A549 (cell line): ENCODE data around the gene TNIK. TPM values are rescaled to one million over a fixed set of nuclear protein-coding genes. Genes with fewer than 3 reads are reported as not detected.
"Not testable (repeated sequence)": the region's sequence is repeated elsewhere in the genome, so short reads cannot be mapped to it uniquely, and the experiment has no call there.

Experiments
- ATAC-seq, 2 experiments: fragments of 200-7000 bp in 1 of 2; fragments of >200 bp in 1 of 2; cut with Nextera tagmentation in 1 of 2; cut with Tn5 transposase in 1 of 2; 3 replicates each; pipeline versions ENCODE4 v1.8.0 to v1.9.1; 2018 to 2020; ENCODE audit warnings: mild to moderate bottlenecking in 1 of 2, moderate library complexity in 1 of 2
- CTCF ChIA-PET: fragments of 300-600 bp; sonication (Branson Sonifier 250); formaldehyde crosslinking; extraction: SDS; loops from one replicate; lab custom pipeline; 2021; ENCODE audit warnings: antibody characterized with exemption, inconsistent platforms; lab: Yijun Ruan, JAX
- POLR2A ChIA-PET: fragments of 350-600 bp; formaldehyde crosslinking; extraction: SDS; loops from one replicate; lab custom pipeline; 2021; ENCODE audit warnings: antibody characterized with exemption, inconsistent platforms; lab: Yijun Ruan, JAX
- DNase-seq, 2 experiments: peaks; one replicate each; pipeline versions ENCODE4 v3.0.0 to v3.0.0-alpha.2; 2011 to 2016; ENCODE audit warnings: low read depth in 1 of 2, low spot score in 1 of 2
- FAIRE-seq: peaks from 2 replicates; lab custom pipeline; 2011; peaks lifted over from hg19 to GRCh38; lab: Jason Lieb, UNC
- H3K27ac ChIP-seq, 2 experiments: fragments of >200 bp; sonication (Bioruptor Twin); formaldehyde crosslinking; 3 replicates each; pipeline ENCODE4 v1.5.1; 2016 to 2017
- H3K4me1 ChIP-seq: fragments of >200 bp; sonication (Bioruptor Twin); formaldehyde crosslinking; 3 replicates; pipeline ENCODE4 v1.6.1; 2016
- H3K4me2 ChIP-seq: fragments of >200 bp; sonication (Bioruptor Twin); formaldehyde crosslinking; 3 replicates; pipeline ENCODE4 v1.6.1; 2016
- H3K4me3 ChIP-seq: fragments of >200 bp; sonication (Bioruptor Twin); formaldehyde crosslinking; 3 replicates; pipeline ENCODE4 v1.5.1; 2016
- H3K9me3 ChIP-seq: fragments of >200 bp; sonication (Bioruptor Twin); formaldehyde crosslinking; 3 replicates; pipeline ENCODE4 v1.6.1; 2016
- CBX2 ChIP-seq: fragments of 200-600 bp; sonication (generic); IDR thresholded peaks from 2 replicates; pipeline ENCODE4 v1.6.1; 2016; ENCODE audit warnings: low read depth, mild to moderate bottlenecking, borderline replicate concordance
- CBX8 ChIP-seq: fragments of 200-600 bp; sonication (generic); IDR thresholded peaks from 2 replicates; pipeline ENCODE4 v1.6.1; 2016
- ESRRA ChIP-seq: fragments of 150-350 bp; IDR thresholded peaks from 2 replicates; pipeline ENCODE4 v1.6.1; 2014; ENCODE audit warnings: mild to moderate bottlenecking, low read length, borderline replicate concordance
- FOSL2 ChIP-seq, 2 experiments: fragments of 450-650 bp in 1 of 2; fragments of >200 bp in 1 of 2; sonication (Bioruptor Twin) in 1 of 2; formaldehyde crosslinking; IDR thresholded peaks; 2 replicates each; pipeline versions ENCODE4 v1.5.0 to v1.6.1; 2016 to 2020; ENCODE audit warnings: mild to moderate bottlenecking in 1 of 2, moderate library complexity in 1 of 2
- GATA3 ChIP-seq: IDR thresholded peaks from 2 replicates; pipeline ENCODE4 v1.6.1; 2012; ENCODE audit warnings: borderline replicate concordance
- HOXB13 ChIP-seq: fragments of 250-450 bp; sonication (Bioruptor Pico); IDR thresholded peaks from 2 replicates; pipeline ENCODE4 v1.5.0; 2020; ENCODE audit warnings: low read depth, mild to moderate bottlenecking, moderate library complexity
- HOXB5 ChIP-seq: fragments of 250-450 bp; sonication (Bioruptor Pico); IDR thresholded peaks from 2 replicates; pipeline ENCODE4 v1.5.0; 2020; ENCODE audit warnings: mild to moderate bottlenecking, moderate library complexity
- KDM5A ChIP-seq: fragments of 200-600 bp; sonication (generic); IDR thresholded peaks from 2 replicates; pipeline ENCODE4 v1.6.1; 2016; ENCODE audit warnings: antibody characterized with exemption, mild to moderate bottlenecking
- MAFK ChIP-seq: fragments of 450-650 bp; IDR thresholded peaks from 2 replicates; pipeline ENCODE4 v1.6.1; 2014; ENCODE audit not compliant: partially characterized antibody
- MYC ChIP-seq: IDR thresholded peaks from 2 replicates; pipeline ENCODE4 v1.6.1; 2012; ENCODE audit warnings: mild to moderate bottlenecking, inconsistent platforms, low read length, improper control_type of control experiment, borderline replicate concordance
- NPAS2 ChIP-seq: fragments of 250-450 bp; sonication (Bioruptor Pico); IDR thresholded peaks from 2 replicates; pipeline ENCODE4 v1.8.0; 2022; ENCODE audit warnings: mild to moderate bottlenecking, moderate library complexity, borderline replicate concordance
- PHF8 ChIP-seq: fragments of 200-600 bp; sonication (generic); IDR thresholded peaks from 2 replicates; pipeline ENCODE4 v1.6.1; 2016; ENCODE audit warnings: low read depth, mild to moderate bottlenecking, antibody characterized with exemption, moderate library complexity, borderline replicate concordance
- RCOR1 ChIP-seq: fragments of 150-350 bp; IDR thresholded peaks from 2 replicates; pipeline ENCODE4 v1.6.1; 2014; ENCODE audit warnings: antibody characterized with exemption, low read length, low read depth
- SMC3 ChIP-seq: fragments of >200 bp; sonication (Bioruptor Twin); formaldehyde crosslinking; IDR thresholded peaks from 3 replicates; pipeline ENCODE4 v1.6.1; 2018; ENCODE audit warnings: inconsistent platforms
- SREBF2 ChIP-seq: fragments of 450-650 bp; IDR thresholded peaks from 2 replicates; pipeline ENCODE4 v1.6.1; 2014; ENCODE audit warnings: mild to moderate bottlenecking, moderate library complexity
- TFCP2L1 ChIP-seq: fragments of 250-450 bp; sonication (Bioruptor Pico); IDR thresholded peaks from 2 replicates; pipeline ENCODE4 v1.5.0; 2021; ENCODE audit warnings: mild to moderate bottlenecking
- TP53 ChIP-seq: fragments of 250-450 bp; sonication (Bioruptor Pico); IDR thresholded peaks from 2 replicates; pipeline ENCODE4 v1.5.0; 2021; ENCODE audit warnings: mild to moderate bottlenecking, moderate library complexity
- ZC3H11A ChIP-seq: fragments of 450-650 bp; IDR thresholded peaks from 2 replicates; pipeline ENCODE4 v1.6.1; 2014; ENCODE audit warnings: antibody characterized with exemption, mild to moderate bottlenecking
- WGBS: methylation state at CpG from one replicate; pipeline ENCODE4 v1.1.6; 2017; ENCODE audit errors: missing lambda C conversion rate; 5-methylcytosine and 5-hydroxymethylcytosine counted together
- polyA plus RNA-seq, 4 experiments: library from polyadenylated mRNA; depleted of rRNA in 3 of 4; stranded (reverse); fragments of >200 nt; fragmentation: RNase III in 1 of 4; extraction: RNeasy Plus Mini Kit Qiagen cat#74134 plus additional on column Dnase treatment in 1 of 4; gene quantifications; 2 replicates in 3 of 4; 3 replicates in 1 of 4; pipeline ENCODE4 v1.2.3, GENCODE V29; 2011 to 2017
- TF ChIP-seq, protein P1 (sequence below): fragments of >200 bp; sonication (Bioruptor Twin); formaldehyde crosslinking; IDR thresholded peaks from 3 replicates; pipeline ENCODE4 v1.6.1; 2016
- TF ChIP-seq, protein P2 (sequence below): fragments of 250-450 bp; sonication (Bioruptor Pico); IDR thresholded peaks from 2 replicates; pipeline ENCODE4 v1.5.0; 2020; ENCODE audit warnings: low read depth, mild to moderate bottlenecking, moderate library complexity
- TF ChIP-seq, protein P3 (sequence below): fragments of >200 bp; sonication (Bioruptor Twin); formaldehyde crosslinking; IDR thresholded peaks from 3 replicates; pipeline ENCODE4 v1.5.1; 2016

TNIK gene
- polyA plus RNA-seq, 2 of the 4 experiments (the other 2 are of a cell fraction) = 1.6 to 1.8 TPM

DNA sequence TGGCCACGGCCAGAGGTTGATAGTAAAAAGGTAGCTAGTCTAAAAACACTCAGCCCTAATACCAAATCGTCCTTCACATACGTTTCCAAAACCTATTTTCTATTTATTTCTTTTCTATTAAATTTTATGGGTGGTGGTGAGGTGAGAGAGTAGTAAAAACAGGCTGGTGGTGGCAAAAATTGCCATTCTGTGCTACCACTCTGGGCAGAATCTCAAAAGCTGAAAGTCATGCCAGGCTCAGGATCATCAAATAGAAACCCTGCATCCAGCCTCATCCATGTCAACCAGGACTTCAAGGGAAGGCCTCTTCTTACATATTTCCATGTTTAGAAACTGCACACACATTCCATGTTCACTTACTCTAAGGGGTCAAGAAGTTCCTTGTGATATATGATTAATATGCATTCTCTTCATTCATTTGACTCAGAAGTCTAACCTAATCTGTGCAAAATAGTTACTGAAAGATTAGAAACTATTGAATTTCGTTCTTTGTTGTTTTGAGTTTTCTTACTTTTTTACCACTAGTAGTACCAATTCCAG lies 153.1 kb downstream of the TNIK start:
- CTCF ChIA-PET = no interaction called here
- peaks cover 8% of the 10 kb centered on the region; the same call in 1 of the 3 replicates for H3K4me1 ChIP-seq
- DNase-seq (no peak), ATAC-seq (no peak), FAIRE-seq (no peak)
- no peak overlapping the region for H3K4me2 ChIP-seq
- H3K27ac ChIP-seq = no peak overlapping the region
- 83% methylated on average over 4 of the region's 4 CpGs for WGBS
- no peak overlapping the region for H3K4me3 ChIP-seq
- no peaks in the 10 kb centered on the region for H3K9me3 ChIP-seq
- POLR2A ChIA-PET = no interaction called here
- TF ChIP-seq MYC = no peak
- TF ChIP-seq, protein P1, sequence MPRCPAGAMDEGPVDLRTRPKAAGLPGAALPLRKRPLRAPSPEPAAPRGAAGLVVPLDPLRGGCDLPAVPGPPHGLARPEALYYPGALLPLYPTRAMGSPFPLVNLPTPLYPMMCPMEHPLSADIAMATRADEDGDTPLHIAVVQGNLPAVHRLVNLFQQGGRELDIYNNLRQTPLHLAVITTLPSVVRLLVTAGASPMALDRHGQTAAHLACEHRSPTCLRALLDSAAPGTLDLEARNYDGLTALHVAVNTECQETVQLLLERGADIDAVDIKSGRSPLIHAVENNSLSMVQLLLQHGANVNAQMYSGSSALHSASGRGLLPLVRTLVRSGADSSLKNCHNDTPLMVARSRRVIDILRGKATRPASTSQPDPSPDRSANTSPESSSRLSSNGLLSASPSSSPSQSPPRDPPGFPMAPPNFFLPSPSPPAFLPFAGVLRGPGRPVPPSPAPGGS = no peak
- TF ChIP-seq ESRRA = no peak
- no peak for TF ChIP-seq HOXB5 (CRISPR knock-in tag)
- no peak for TF ChIP-seq TFCP2L1 (CRISPR knock-in tag)
- TF ChIP-seq, protein P2, sequence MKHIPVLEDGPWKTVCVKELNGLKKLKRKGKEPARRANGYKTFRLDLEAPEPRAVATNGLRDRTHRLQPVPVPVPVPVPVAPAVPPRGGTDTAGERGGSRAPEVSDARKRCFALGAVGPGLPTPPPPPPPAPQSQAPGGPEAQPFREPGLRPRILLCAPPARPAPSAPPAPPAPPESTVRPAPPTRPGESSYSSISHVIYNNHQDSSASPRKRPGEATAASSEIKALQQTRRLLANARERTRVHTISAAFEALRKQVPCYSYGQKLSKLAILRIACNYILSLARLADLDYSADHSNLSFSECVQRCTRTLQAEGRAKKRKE (CRISPR knock-in tag) = no peak
- no peak for TF ChIP-seq SREBF2
- TF ChIP-seq TP53 = no peak
- no peak for TF ChIP-seq NPAS2 (CRISPR knock-in tag)

DNA sequence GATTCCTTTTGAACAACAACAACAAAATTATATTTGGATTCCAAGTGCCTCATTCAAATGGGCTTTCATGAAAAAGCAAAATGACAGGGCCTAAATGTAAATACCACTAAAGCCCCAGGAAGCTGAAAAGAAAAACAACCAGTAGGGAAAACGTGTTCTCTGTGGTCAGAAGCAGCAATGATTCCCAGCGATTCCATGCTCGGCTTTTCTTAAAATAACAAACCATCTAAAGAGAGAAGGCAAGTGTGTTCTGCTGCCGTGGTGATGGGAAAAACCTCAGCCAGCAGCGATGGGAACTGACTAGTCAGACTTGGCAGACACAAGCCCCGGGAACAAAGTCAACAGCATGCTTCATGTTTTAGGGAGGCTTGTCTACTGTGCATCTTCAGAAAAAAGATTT lies 153.6 kb downstream of the TNIK start:
- POLR2A ChIA-PET = no interaction called here
- DNase-seq (peak in 1 of 2 experiments; percentile 10), FAIRE-seq (no peak), ATAC-seq (no peak)
- CTCF ChIA-PET = no interaction called here
- no peak overlapping the region for H3K27ac ChIP-seq
- TF ChIP-seq ESRRA (no peak), FOSL2 (IDR thresholded peaks at IDR 0.05) (no peak), FOSL2 (CRISPR knock-in tag; IDR thresholded peaks at IDR 0.05) (no peak), TP53 (no peak), MAFK (no peak), RCOR1 (no peak), ZC3H11A (no peak), HOXB13 (no peak), MYC (no peak), SMC3 (no peak), PHF8 (no peak), CBX2 (no peak), KDM5A (no peak), CBX8 (no peak), GATA3 (no peak), NPAS2 (CRISPR knock-in tag) (no peak)
- TF ChIP-seq, protein P3, sequence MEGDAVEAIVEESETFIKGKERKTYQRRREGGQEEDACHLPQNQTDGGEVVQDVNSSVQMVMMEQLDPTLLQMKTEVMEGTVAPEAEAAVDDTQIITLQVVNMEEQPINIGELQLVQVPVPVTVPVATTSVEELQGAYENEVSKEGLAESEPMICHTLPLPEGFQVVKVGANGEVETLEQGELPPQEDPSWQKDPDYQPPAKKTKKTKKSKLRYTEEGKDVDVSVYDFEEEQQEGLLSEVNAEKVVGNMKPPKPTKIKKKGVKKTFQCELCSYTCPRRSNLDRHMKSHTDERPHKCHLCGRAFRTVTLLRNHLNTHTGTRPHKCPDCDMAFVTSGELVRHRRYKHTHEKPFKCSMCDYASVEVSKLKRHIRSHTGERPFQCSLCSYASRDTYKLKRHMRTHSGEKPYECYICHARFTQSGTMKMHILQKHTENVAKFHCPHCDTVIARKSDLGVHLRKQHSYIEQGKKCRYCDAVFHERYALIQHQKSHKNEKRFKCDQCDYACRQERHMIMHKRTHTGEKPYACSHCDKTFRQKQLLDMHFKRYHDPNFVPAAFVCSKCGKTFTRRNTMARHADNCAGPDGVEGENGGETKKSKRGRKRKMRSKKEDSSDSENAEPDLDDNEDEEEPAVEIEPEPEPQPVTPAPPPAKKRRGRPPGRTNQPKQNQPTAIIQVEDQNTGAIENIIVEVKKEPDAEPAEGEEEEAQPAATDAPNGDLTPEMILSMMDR = no peak
- TF ChIP-seq, protein P1 = no peak
- TF ChIP-seq, protein P2 (CRISPR knock-in tag) = no peak
- no peak overlapping the region for H3K4me3 ChIP-seq
- 18% methylated on average over 6 of the region's 6 CpGs for WGBS
- no peaks in the 10 kb centered on the region for H3K9me3 ChIP-seq
- H3K4me2 ChIP-seq = 0 out of 3 replicates have a peak overlapping the region, but pooled peaks have one; percentile 8
- H3K4me1 ChIP-seq = peaks cover 8% of the 10 kb centered on the region; the same call in 1 of the 3 replicates

DNA sequence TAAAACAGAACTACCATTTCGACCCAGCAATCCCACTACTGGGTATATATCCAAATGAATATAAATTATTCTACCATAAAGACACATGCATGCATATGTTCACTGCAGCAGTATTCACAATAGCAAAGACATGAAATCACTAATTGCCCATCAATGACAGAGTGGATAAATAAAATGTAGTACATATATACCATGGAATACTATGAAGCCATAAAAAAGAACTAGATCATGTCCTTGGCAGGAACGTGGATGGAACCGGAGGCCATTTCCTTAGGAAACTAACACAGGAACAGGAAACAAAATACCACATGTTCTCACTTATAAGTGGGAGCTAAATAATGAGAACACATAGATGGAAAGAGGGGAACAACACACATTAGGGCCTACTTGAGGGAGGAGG lies 154.4 kb downstream of the TNIK start:
- ATAC-seq, DNase-seq, POLR2A ChIA-PET, H3K4me1 ChIP-seq, FAIRE-seq, H3K27ac ChIP-seq, H3K4me2 ChIP-seq, H3K9me3 ChIP-seq, H3K4me3 ChIP-seq: not testable (repeated sequence)
- CTCF ChIA-PET = interaction anchor here (1.0 kb wide), 1 partner anchor 119 kb away, joined by 3 read pairs; no protein-coding TSS in a partner anchor
- 87% methylated on average over 3 of the region's 3 CpGs for WGBS

DNA sequence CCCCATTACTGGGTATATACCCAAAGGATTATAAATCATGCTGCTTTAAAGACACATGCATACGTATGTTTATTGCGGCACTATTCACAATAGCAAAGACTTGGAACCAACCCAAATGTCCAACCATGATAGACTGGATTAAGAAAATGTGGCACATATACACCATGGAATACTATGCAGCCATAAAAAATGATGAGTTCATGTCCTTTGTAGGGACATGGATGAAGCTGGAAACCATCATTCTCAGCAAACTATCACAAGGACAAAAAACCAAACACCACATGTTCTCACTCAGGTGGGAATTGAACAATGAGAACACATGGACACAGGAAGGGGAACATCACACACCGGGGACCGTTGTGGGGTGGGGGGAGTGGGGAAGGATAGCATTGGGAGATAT lies 155.7 kb downstream of the TNIK start:
- DNase-seq, H3K4me2 ChIP-seq, POLR2A ChIA-PET, CTCF ChIA-PET, H3K4me1 ChIP-seq, H3K4me3 ChIP-seq, ATAC-seq, H3K27ac ChIP-seq, FAIRE-seq, H3K9me3 ChIP-seq: not testable (repeated sequence)
- 100% methylated on average over 1 of the region's 4 CpGs for WGBS

DNA sequence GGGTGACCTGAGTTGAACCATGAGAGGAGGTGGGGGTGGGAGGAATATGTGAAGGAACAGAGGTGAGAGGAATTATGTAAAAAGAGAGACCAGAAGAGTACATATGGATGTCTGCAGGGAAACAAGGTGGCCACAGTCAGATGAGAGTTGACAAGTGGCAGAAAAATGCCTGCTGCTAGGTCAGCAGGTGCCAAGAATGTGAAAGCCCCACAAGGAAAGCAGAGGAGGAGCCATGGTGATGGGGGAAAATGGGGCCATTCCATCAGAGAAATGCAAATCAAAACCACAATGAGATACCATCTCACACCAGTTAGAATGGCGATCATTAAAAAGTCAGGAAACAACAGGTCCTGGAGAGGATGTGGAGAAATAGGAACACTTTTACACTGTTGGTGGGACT lies 156.2 kb downstream of the TNIK start:
- ATAC-seq, CTCF ChIA-PET, POLR2A ChIA-PET, H3K4me1 ChIP-seq, H3K4me2 ChIP-seq, H3K9me3 ChIP-seq, DNase-seq, H3K4me3 ChIP-seq, H3K27ac ChIP-seq, FAIRE-seq: not testable (repeated sequence)
- 91% methylated on average over 1 of the region's 1 CpG for WGBS
